ENCODE results near the gene HMGCS2. TPM values are rescaled to one million over a fixed set of nuclear protein-coding genes. Genes with fewer than 3 reads are reported as not detected.
"Not testable (repeated sequence)": the region's sequence is repeated elsewhere in the genome, so short reads cannot be mapped to it uniquely, and the experiment has no call there.

Gene HMGCS2
- polyA plus RNA-seq, 3 donors = 0.11 to 4.7 (median 0.67) TPM

GRCh38 chr1:119714583-119714982 lies 54.1 kb downstream of the HMGCS2 start:
- WGBS, 3 donors = 52 to 70% (median 64%) methylated on average over 8 of the region's 8 CpGs
- H3K27ac ChIP-seq (ENCODE audit: low read depth, low read length) = no peak overlapping the region

- H3K27ac ChIP-seq (ENCODE audit: low read depth, low read length) = no peak overlapping the region
- WGBS, 3 donors = 25 to 67% (median 66%) methylated on average over 6 of the region's 6 CpGs
These were observed 54.8 kb downstream of the HMGCS2 start for GRCh38 chr1:119713749-119714456.

- no peak overlapping the region for H3K27ac ChIP-seq (ENCODE audit: low read depth, low read length)
These were observed 55.5 kb downstream of the HMGCS2 start for GRCh38 chr1:119713039-119713748.

GRCh38 chr1:119712342-119713038 lies 56.2 kb downstream of the HMGCS2 start:
- H3K27ac ChIP-seq (ENCODE audit: low read depth, low read length) = no peak overlapping the region
- WGBS, 3 donors = 1% methylated on average over 46 to 51 of the region's 51 CpGs

More at GRCh38 chr1:119713039-119713748, 55.5 kb downstream of the HMGCS2 start:
- 14 to 53% (median 49%) methylated on average over 17 of the region's 17 CpGs for WGBS, 3 donors

- 0 to 2% (median 1%) methylated on average over 25 to 27 of the region's 27 CpGs for WGBS, 3 donors
- H3K27ac ChIP-seq (ENCODE audit: low read depth, low read length) = no peak within 1 kb of the TSS
These were observed 56.8 kb downstream of the HMGCS2 start, which contains the start of gene PHGDH for GRCh38 chr1:119711804-119712341. TSS of gene PHGDH (plus strand) at chr1:119711934. CDS start at chr1:119712023, 89 bp downstream.

- WGBS, 3 donors = 9 to 14% (median 12%) methylated on average over 8 of the region's 10 CpGs
- H3K27ac ChIP-seq (ENCODE audit: low read depth, low read length) = not testable (repeated sequence)
These were observed 57.3 kb downstream of the HMGCS2 start for GRCh38 chr1:119711356-119711803.

GRCh38 chr1:119706599-119706998 lies 62.1 kb downstream of the HMGCS2 start:
- H3K27ac ChIP-seq (ENCODE audit: low read depth, low read length) = not testable (repeated sequence)
- 92 to 94% (median 93%) methylated on average over 6 of the region's 6 CpGs for WGBS, 3 donors

GRCh38 chr1:119703666-119704450 lies 64.8 kb downstream of the HMGCS2 start:
- WGBS, 3 donors = 84 to 86% (median 84%) methylated on average over 6 of the region's 6 CpGs
- no peak overlapping the region for H3K27ac ChIP-seq (ENCODE audit: low read depth, low read length)

- WGBS, 3 donors = 34 to 80% (median 42%) methylated on average over 2 of the region's 2 CpGs
- no peak overlapping the region for H3K27ac ChIP-seq (ENCODE audit: low read depth, low read length)
These were observed 66.3 kb downstream of the HMGCS2 start for GRCh38 chr1:119702384-119702783.

GRCh38 chr1:119701659-119702058 lies 67.0 kb downstream of the HMGCS2 start:
- no peak overlapping the region for H3K27ac ChIP-seq (ENCODE audit: low read depth, low read length)

GRCh38 chr1:119700326-119700725 lies 68.4 kb downstream of the HMGCS2 start:
- WGBS, 3 donors = 60 to 70% (median 70%) methylated on average over 2 of the region's 2 CpGs
- no peak overlapping the region for H3K27ac ChIP-seq (ENCODE audit: low read depth, low read length)

Other genes starting within 250 kb of the HMGCS2 start
- 1 to 10 TPM; 1.1 to 3.8 (median 1.6) TPM for gene ZNF697, start 120.6 kb downstream of the HMGCS2 start, polyA plus RNA-seq
- 10 to 100 TPM; 65.2 to 84.3 (median 77.4) TPM for gene PHGDH, start 57.0 kb downstream of the HMGCS2 start, polyA plus RNA-seq
- 10 to 100 TPM in 1 of 3 donors, under 1 TPM in 1, not detected in 1; 0.12 to 16.7 TPM for gene REG4, start 42.6 kb upstream of the HMGCS2 start, polyA plus RNA-seq
- gene ADAM30, start 127.6 kb upstream of the HMGCS2 start, polyA plus RNA-seq = not detected